Breast epithelium (tissue), 3 donors: ENCODE data around the gene PIK3CD.

ENCODE experiments used
- CTCF ChIP-seq, 3 donors: fragments of 450-650 bp; IDR thresholded peaks; one replicate each; pipeline ENCODE4 v1.5.1; 2016 to 2017; ENCODE audit warnings: antibody characterized with exemption in 3 of 3, mild to moderate bottlenecking in 3 of 3, moderate library complexity in 3 of 3
- POLR2A ChIP-seq: fragments of 450-650 bp; IDR thresholded peaks from one replicate; pipeline ENCODE4 v1.6.1; 2016; ENCODE audit warnings: antibody characterized with exemption, mild to moderate bottlenecking, moderate library complexity

- TF ChIP-seq CTCF (IDR thresholded peaks at IDR 0.05) (no peak), POLR2A (no peak)
These were observed 37.8 kb upstream of the PIK3CD start for GRCh38 chr1:9613625-9614299.
